K562 (cell line): ENCODE results near the gene MEIKIN. TPM values are rescaled to one million over a fixed set of nuclear protein-coding genes. Genes with fewer than 3 reads are reported as not detected.

Experiments
- ATAC-seq: fragments of 200-7000 bp; cut with Tn5 transposase; 3 replicates; pipeline ENCODE4 v1.9.1; 2020; ENCODE audit warnings: moderate library complexity
- BruUV-seq: library from RNA; stranded (reverse); fragments of 400-500 nt; replicated peaks from 2 replicates; lab custom pipeline; 2021; lab: Mats Ljungman, UMichigan
- CTCF ChIA-PET: fragments of 300-600 bp; formaldehyde crosslinking; extraction: SDS; loops from one replicate; lab custom pipeline; 2021; ENCODE audit warnings: low intra/inter-chr PET ratio; lab: Yijun Ruan, JAX
- POLR2A ChIA-PET: fragments of 300-600, 350-650 bp; sonication (Branson Sonifier 250); formaldehyde crosslinking; extraction: SDS; loops from one replicate; lab custom pipeline; 2021; ENCODE audit warnings: antibody characterized with exemption, inconsistent platforms; lab: Yijun Ruan, JAX
- DNase-seq, 4 experiments: peaks; one replicate each; pipeline versions ENCODE4 v3.0.0 to v3.0.0-alpha.2; 2011 to 2018; ENCODE audit warnings: low spot score in 3 of 4, mixed read lengths in 3 of 4; ENCODE audit errors: extremely low read depth in 1 of 4
- FAIRE-seq: peaks from 2 replicates; lab custom pipeline; 2011; peaks lifted over from hg19 to GRCh38; lab: Jason Lieb, UNC
- H2AFZ ChIP-seq: 2 replicates; pipeline ENCODE4 v1.6.0; 2011; ENCODE audit warnings: low read depth, low read length, control low read depth, inconsistent platforms
- H3K27ac ChIP-seq: fragments of 200-600 bp; 3 replicates; pipeline ENCODE4 v1.8.0; 2011; ENCODE audit warnings: low read depth, mild to moderate bottlenecking, control low read depth, inconsistent platforms, low read length, moderate library complexity, mixed read lengths; ENCODE audit errors: extremely low read depth
- H3K27me3 ChIP-seq, 2 experiments: fragments of 300-600 bp in 1 of 2; 2 replicates in 1 of 2; 3 replicates in 1 of 2; pipeline versions ENCODE4 v1.6.0 to v1.8.0; 2011; ENCODE audit warnings: inconsistent platforms in 2 of 2, low read length in 2 of 2, mild to moderate bottlenecking in 1 of 2, mixed read lengths in 1 of 2, moderate library complexity in 1 of 2; ENCODE audit not compliant: control insufficient read depth in 2 of 2, insufficient read depth in 2 of 2
- H3K36me3 ChIP-seq: fragments of 300-600 bp; 3 replicates; pipeline ENCODE4 v1.8.0; 2011; ENCODE audit warnings: mild to moderate bottlenecking, low read length, inconsistent platforms; ENCODE audit not compliant: control insufficient read depth, insufficient read depth
- H3K4me1 ChIP-seq, 2 experiments: fragments of 200-600 bp in 1 of 2; replicated peaks in 1 of 2; 2 replicates in 1 of 2; 3 replicates in 1 of 2; pipeline versions ENCODE4 v1.5.1 to v1.8.0; 2011; ENCODE audit warnings: inconsistent platforms in 2 of 2, low read length in 2 of 2, mild to moderate bottlenecking in 1 of 2, mixed read lengths in 1 of 2, moderate library complexity in 1 of 2; ENCODE audit not compliant: control insufficient read depth in 2 of 2, insufficient read depth in 2 of 2
- H3K4me2 ChIP-seq: 2 replicates; pipeline ENCODE4 v1.6.1; 2011; ENCODE audit warnings: low read length, control low read depth, inconsistent platforms, mixed read lengths; ENCODE audit not compliant: insufficient read depth
- H3K4me3 ChIP-seq: fragments of 200-600 bp; sonication (generic), shearing (Covaris generic); 2 replicates; pipeline ENCODE4 v1.5.1; 2016; ENCODE audit warnings: control low read depth, inconsistent platforms
- H3K79me2 ChIP-seq: fragments of 200-600 bp; 3 replicates; pipeline ENCODE4 v1.8.0; 2011; ENCODE audit warnings: low read length, inconsistent platforms; ENCODE audit not compliant: control insufficient read depth, insufficient read depth
- H3K9ac ChIP-seq, 2 experiments: 2 replicates each; pipeline versions ENCODE4 v1.6.0 to v1.6.1; 2011; ENCODE audit warnings: low read depth in 2 of 2, low read length in 2 of 2, control low read depth in 1 of 2, inconsistent platforms in 1 of 2, mild to moderate bottlenecking in 1 of 2, mixed read lengths in 1 of 2; ENCODE audit not compliant: insufficient read depth in 1 of 2
- H3K9me1 ChIP-seq: one replicate; pipeline ENCODE4 v1.6.0; 2011; ENCODE audit warnings: inconsistent platforms, mild to moderate bottlenecking, low read length, moderate library complexity; ENCODE audit not compliant: control insufficient read depth, insufficient read depth
- H3K9me3 ChIP-seq: replicated peaks from 2 replicates; pipeline ENCODE4 v1.5.1; 2011; ENCODE audit warnings: low read depth, low read length, inconsistent platforms; ENCODE audit not compliant: control insufficient read depth, insufficient read depth
- H4K20me1 ChIP-seq: replicated peaks from 2 replicates; pipeline ENCODE4 v1.6.1; 2011; ENCODE audit warnings: low read length, inconsistent platforms, mixed read lengths; ENCODE audit not compliant: control insufficient read depth, insufficient read depth
- BRCA1 ChIP-seq, 2 experiments: fragments of 450-650 bp in 1 of 2; sonication (generic) in 1 of 2; formaldehyde crosslinking in 1 of 2; IDR thresholded peaks; 2 replicates each; pipeline versions ENCODE4 v1.5.0 to v1.6.1; 2017 to 2020; ENCODE audit warnings: mild to moderate bottlenecking in 1 of 2, missing genetic modification reagents in 1 of 2
- DDX20 ChIP-seq: fragments of 450-650 bp; IDR thresholded peaks from 2 replicates; pipeline ENCODE4 v1.6.1; 2016; ENCODE audit warnings: missing genetic modification characterization, low read depth, mild to moderate bottlenecking, missing compliant biosample characterization, moderate library complexity
- MEF2D ChIP-seq: conservative IDR thresholded peaks from 2 replicates; pipeline ENCODE4 v1.6.1; 2016; ENCODE audit warnings: low read depth, missing genetic modification characterization, missing compliant biosample characterization
- PBX2 ChIP-seq, 2 experiments: IDR thresholded peaks in 1 of 2; conservative IDR thresholded peaks in 1 of 2; 2 replicates each; pipeline ENCODE4 v1.6.1; 2016; ENCODE audit warnings: low read depth in 2 of 2, mild to moderate bottlenecking in 1 of 2, missing compliant biosample characterization in 1 of 2, missing genetic modification characterization in 1 of 2, moderate library complexity in 1 of 2
- RBM25 ChIP-seq: fragments of 200-400 bp; formaldehyde crosslinking; IDR thresholded peaks from 2 replicates; pipeline ENCODE4 v1.6.1; 2018; ENCODE audit warnings: low read length, low read depth, moderate library complexity; ENCODE audit not compliant: severe bottlenecking
- SUPT5H ChIP-seq: fragments of 450-650 bp; IDR thresholded peaks from 2 replicates; pipeline ENCODE4 v1.6.1; 2016
- ZBTB49 ChIP-seq: sonication (generic); formaldehyde crosslinking; IDR thresholded peaks from 2 replicates; pipeline ENCODE4 v1.8.0; 2022; ENCODE audit warnings: missing genetic modification reagents, mild to moderate bottlenecking, borderline replicate concordance
- ZNF12 ChIP-seq: sonication (generic); formaldehyde crosslinking; IDR thresholded peaks from 2 replicates; pipeline ENCODE4 v1.4.0; 2020; ENCODE audit warnings: mild to moderate bottlenecking, missing genetic modification reagents
- ZNF146 ChIP-seq: IDR thresholded peaks from one replicate; pipeline ENCODE4 v1.6.1; 2018; ENCODE audit warnings: missing compliant biosample characterization; ENCODE audit not compliant: unreplicated experiment
- WGBS: fragments of 100-300 bp; shearing (Covaris generic); methylation state at CpG from one replicate; pipeline ENCODE4 v1.1.6; 2016; ENCODE audit warnings: low coverage, mixed read lengths; ENCODE audit not compliant: insufficient coverage; ENCODE audit errors: missing lambda C conversion rate; 5-methylcytosine and 5-hydroxymethylcytosine counted together
- in situ Hi-C: fragments of 300-500 bp; cut with MboI; formaldehyde crosslinking; loops from 4 replicates; pipeline ENCODE4 v1.15.0; 2018; ENCODE audit warnings: inconsistent platforms, mixed read lengths
- intact Hi-C: fragments of 100-400 bp; cut with micrococcal nuclease; formaldehyde crosslinking; loops from 2 replicates; pipeline ENCODE4 v1.14.2; 2022
- polyA plus RNA-seq, 8 experiments: library from polyadenylated mRNA; depleted of rRNA in 4 of 8; stranded (reverse) in 5 of 8; unstranded in 3 of 8; fragments of >200 nt; fragmentation: Nextera tagmentation in 2 of 8; fragmentation: Illumina TruSeq in 1 of 8; extraction: Ambion mirVana in 2 of 8; extraction: Trizol in 1 of 8; gene quantifications; 2 replicates each; pipeline versions ENCODE4 v1.2.1 to v1.2.3, GENCODE V29; 2011 to 2014; ENCODE audit warnings: inconsistent platforms in 1 of 8, missing spikeins in 1 of 8
- total RNA-seq, 7 experiments: library from RNA; depleted of rRNA in 6 of 7; stranded (reverse); fragments of >200 nt in 6 of 7; fragmentation: Illumina TruSeq in 2 of 7; extraction: Trizol in 2 of 7; gene quantifications; 2 replicates each; pipeline versions ENCODE4 v1.2.1 to v1.2.3, GENCODE V29; 2011 to 2021; ENCODE audit warnings: low replicate concordance in 1 of 7

Gene MEIKIN
- total and polyA plus RNA-seq, 9 of the 15 experiments (the other 6 are each of a cell fraction or from before 2014, with no cell fraction given) = 0.18 TPM; not detected in 8

DNA sequence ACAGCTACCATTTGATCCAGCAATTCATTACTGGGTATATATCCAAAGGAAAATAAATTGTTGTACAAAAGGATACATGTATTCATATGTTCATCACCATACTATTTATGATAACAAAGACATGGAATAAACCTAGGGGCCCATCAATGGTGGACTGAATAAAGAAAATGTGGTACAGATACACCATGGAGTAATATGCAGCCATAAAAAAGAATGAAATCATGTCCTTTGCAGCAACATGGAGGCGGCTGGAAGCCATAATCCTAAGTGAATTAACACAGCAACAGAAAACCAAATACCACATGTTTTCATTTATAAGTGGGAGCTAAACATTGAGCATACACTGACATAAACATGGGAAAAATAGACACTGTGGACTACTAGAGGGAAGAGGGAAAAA, 185.8 kb downstream of the MEIKIN start:
- ChIA-PET CTCF (no interaction called here), POLR2A (no interaction called here)
- FAIRE-seq (no peak), DNase-seq (no peak), ATAC-seq (no peak)
- Histone ChIP-seq H3K79me2 (peaks cover 100% of the 10 kb centered on the region), H3K9me3 (peaks cover 4% of the 10 kb centered on the region; the same call in 1 of the 2 replicates), H3K27ac (no peak overlapping the region), H3K9me1 (no peaks in the 10 kb centered on the region), H3K9ac (no peak overlapping the region), H3K4me3 (no peak overlapping the region), H3K4me1 (peaks cover 15 to 34% of the 10 kb centered on the region in 2 experiments; a peak in 4 of 5 replicates), H3K27me3 (no peaks in the 10 kb centered on the region), H2AFZ (no peak overlapping the region), H4K20me1 (peaks cover 11% of the 10 kb centered on the region; the same call in 1 of the 2 replicates), H3K4me2 (no peak overlapping the region), H3K36me3 (peaks cover 5% of the 10 kb centered on the region; the same call in 2 of the 3 replicates)
- in situ Hi-C loops (no loop called here), intact Hi-C loops (no loop called here)
- BruUV-seq = no TSS peak
- TF ChIP-seq ZNF146 = peak; percentile 90
- TF ChIP-seq BRCA1 (IDR thresholded peaks at IDR 0.05) = no peak
- TF ChIP-seq BRCA1 (CRISPR knock-in tag; IDR thresholded peaks at IDR 0.05) = no peak
- peak; percentile 42 for TF ChIP-seq RBM25
- WGBS = 100% methylated on average over 1 of the region's 1 CpG

GRCh38 chr5:131758520-131758900, 187.0 kb downstream of the MEIKIN start:
- Histone ChIP-seq H4K20me1 (peaks cover 16% of the 10 kb centered on the region; the same call in 1 of the 2 replicates), H2AFZ (no peak overlapping the region), H3K9me1 (no peaks in the 10 kb centered on the region), H3K9ac (peak overlapping the region in 1 of 2 experiments; percentile 17; a peak in 2 of 4 replicates), H3K4me2 (peak overlapping the region; percentile 61), H3K79me2 (peaks cover 100% of the 10 kb centered on the region), H3K27ac (peak overlapping the region; percentile 50), H3K4me3 (no peak overlapping the region), H3K27me3 (no peaks in the 10 kb centered on the region), H3K9me3 (no peaks in the 10 kb centered on the region; the same call in 1 of the 2 replicates), H3K36me3 (no peaks in the 10 kb centered on the region), H3K4me1 (peaks cover 15 to 45% of the 10 kb centered on the region in 2 experiments; a peak in 4 of 5 replicates)
- DNase-seq (no peak), ATAC-seq (peak; percentile 18), FAIRE-seq (no peak)
- in situ Hi-C loops (no loop called here), intact Hi-C loops (no loop called here)
- no TSS peak for BruUV-seq
- 0% methylated on average over 3 of the region's 3 CpGs for WGBS
- ChIA-PET POLR2A (interaction anchor here (1.3 kb wide), 1 partner anchor 13 kb away, joined by 5 read pairs; no protein-coding TSS in a partner anchor), CTCF (no interaction called here)
- TF ChIP-seq SUPT5H (no peak), MEF2D (peak; percentile 95), PBX2 (CRISPR knock-in tag; IDR thresholded peaks at IDR 0.05; ENCODE audit: low read depth) (no peak), PBX2 (tag; conservative IDR thresholded peaks at IDR 0.05; ENCODE audit: low read depth) (peak; percentile 60), ZNF12 (no peak), DDX20 (no peak), ZBTB49 (CRISPR knock-in tag) (no peak)
